ENCODE results near the gene ASIP.
"Not testable (repeated sequence)": the region's sequence is repeated elsewhere in the genome, so short reads cannot be mapped to it uniquely, and the experiment has no call there.

Gene ASIP

GRCh38 chr20:34242879-34243278, 1.7 kb downstream of the ASIP start:
- DNase-seq (ENCODE audit: low spot score) = no peak

- no peak for DNase-seq (ENCODE audit: low spot score)
Measured at GRCh38 chr20:34243377-34243776, 2.2 kb downstream of the ASIP start.

- DNase-seq (ENCODE audit: low spot score) = no peak
Measured at GRCh38 chr20:34246126-34246626, 5.0 kb downstream of the ASIP start.

GRCh38 chr20:34249291-34249690, 8.1 kb downstream of the ASIP start:
- DNase-seq (ENCODE audit: low spot score) = no peak

- no peak for DNase-seq (ENCODE audit: low spot score)
Measured at GRCh38 chr20:34250005-34250404, 8.8 kb downstream of the ASIP start.

- no peak for DNase-seq (ENCODE audit: low spot score)
Measured at GRCh38 chr20:34251619-34252018, 10.4 kb downstream of the ASIP start.

GRCh38 chr20:34252431-34253086, 11.3 kb downstream of the ASIP start:
- not testable (repeated sequence) for DNase-seq (ENCODE audit: low spot score)

- DNase-seq (ENCODE audit: low spot score) = no peak
Measured at GRCh38 chr20:34254979-34255378, 13.8 kb downstream of the ASIP start.

- DNase-seq (ENCODE audit: low spot score) = no peak
Measured at GRCh38 chr20:34256629-34257124, 15.5 kb downstream of the ASIP start.

- no peak for DNase-seq (ENCODE audit: low spot score)
Measured at GRCh38 chr20:34260208-34260942, 19.2 kb downstream of the ASIP start.

- DNase-seq (ENCODE audit: low spot score) = no peak
Measured at GRCh38 chr20:34262488-34263288, 21.5 kb downstream of the ASIP start.

- DNase-seq (ENCODE audit: low spot score) = not testable (repeated sequence)
Measured at GRCh38 chr20:34263468-34263867, 22.2 kb downstream of the ASIP start.

GRCh38 chr20:34264141-34264540, 22.9 kb downstream of the ASIP start:
- DNase-seq (ENCODE audit: low spot score) = no peak

- no peak for DNase-seq (ENCODE audit: low spot score)
Measured at GRCh38 chr20:34268145-34268544, 26.9 kb downstream of the ASIP start.

- DNase-seq (ENCODE audit: low spot score) = no peak
Measured at GRCh38 chr20:34268851-34269636, 27.8 kb downstream of the ASIP start.

GRCh38 chr20:34269996-34270627, 28.9 kb downstream of the ASIP start:
- DNase-seq (ENCODE audit: low spot score) = no peak

GRCh38 chr20:34271956-34272355, 30.7 kb downstream of the ASIP start:
- DNase-seq (ENCODE audit: low spot score) = no peak

- no peak for DNase-seq (ENCODE audit: low spot score)
Measured at GRCh38 chr20:34274694-34275093, 33.5 kb downstream of the ASIP start.

- DNase-seq (ENCODE audit: low spot score) = no peak
Measured at GRCh38 chr20:34281177-34281576, 40.0 kb downstream of the ASIP start.

GRCh38 chr20:34282041-34282440, 40.8 kb downstream of the ASIP start:
- no peak for DNase-seq (ENCODE audit: low spot score)

GRCh38 chr20:34283844-34284243, 42.6 kb downstream of the ASIP start:
- no peak for DNase-seq (ENCODE audit: low spot score)
